DOHH2 (cell line): ENCODE measurements around the gene ARMCX5.

Experiments
- H3F3A ChIP-seq: fragments of 200-600 bp; sonication (generic), shearing (Covaris generic); 2 replicates; pipeline ENCODE4 v1.6.0; 2016; ENCODE audit warnings: antibody characterized with exemption, mild to moderate bottlenecking; ENCODE audit not compliant: control insufficient read depth, insufficient read depth
- H3K27ac ChIP-seq: fragments of 200-600 bp; sonication (generic); 2 replicates; pipeline ENCODE4 v1.5.1; 2014; ENCODE audit warnings: low read depth, mild to moderate bottlenecking, low read length, moderate library complexity
- H3K27me3 ChIP-seq: fragments of 200-600 bp; sonication (generic); 2 replicates; pipeline ENCODE4 v1.6.1; 2014; ENCODE audit warnings: mild to moderate bottlenecking, low read length, mixed read lengths; ENCODE audit not compliant: control insufficient read depth
- H3K36me3 ChIP-seq: fragments of 200-600 bp; sonication (generic); 2 replicates; pipeline ENCODE4 v1.6.1; 2014; ENCODE audit warnings: mild to moderate bottlenecking, low read length, moderate library complexity, mixed read lengths; ENCODE audit not compliant: control insufficient read depth
- H3K4me1 ChIP-seq: fragments of 200-600 bp; sonication (generic); 2 replicates; pipeline ENCODE4 v1.6.1; 2014; ENCODE audit warnings: mild to moderate bottlenecking, low read length, mixed read lengths; ENCODE audit not compliant: control insufficient read depth
- H3K4me2 ChIP-seq: fragments of 200-600 bp; sonication (generic); 2 replicates; pipeline ENCODE4 v1.6.0; 2014; ENCODE audit warnings: mild to moderate bottlenecking, low read length, moderate library complexity
- H3K4me3 ChIP-seq: fragments of 200-600 bp; sonication (generic); 2 replicates; pipeline ENCODE4 v1.5.1; 2014; ENCODE audit warnings: mild to moderate bottlenecking, low read length, mixed read lengths
- H3K79me2 ChIP-seq: fragments of 200-600 bp; sonication (generic); 2 replicates; pipeline ENCODE4 v1.6.1; 2014; ENCODE audit warnings: mild to moderate bottlenecking, low read length, mixed read lengths; ENCODE audit not compliant: control insufficient read depth
- H3K9me2 ChIP-seq: fragments of 200-600 bp; sonication (generic); replicated peaks from 2 replicates; pipeline ENCODE4 v1.6.1; 2014; ENCODE audit warnings: mild to moderate bottlenecking, low read length, mixed read lengths; ENCODE audit not compliant: control insufficient read depth
- H3K9me3 ChIP-seq: fragments of 200-600 bp; sonication (generic); 2 replicates; pipeline ENCODE4 v1.6.1; 2014; ENCODE audit warnings: antibody characterized with exemption, low read length, mixed read lengths; ENCODE audit not compliant: control insufficient read depth, insufficient read depth
- H4K20me1 ChIP-seq: fragments of 200-600 bp; sonication (generic); 2 replicates; pipeline ENCODE4 v1.6.0; 2014; ENCODE audit warnings: low read depth, mild to moderate bottlenecking, antibody characterized with exemption, low read length, moderate library complexity; ENCODE audit not compliant: control insufficient read depth, insufficient read depth
- CTCF ChIP-seq: fragments of 200-600 bp; sonication (generic); IDR thresholded peaks from one replicate; pipeline ENCODE4 v1.5.1; 2014; ENCODE audit warnings: antibody characterized with exemption, mild to moderate bottlenecking, low read depth, low read length; ENCODE audit not compliant: poor library complexity, severe bottlenecking
- EZH2phosphoT487 ChIP-seq: fragments of 200-600 bp; sonication (generic); IDR thresholded peaks from 2 replicates; pipeline ENCODE4 v1.6.1; 2017; ENCODE audit warnings: borderline replicate concordance, mild to moderate bottlenecking, antibody characterized with exemption, low read length, moderate library complexity, mixed read lengths

The ARMCX5 gene

GRCh38 chrX:102627640-102628039 lies 28.3 kb downstream of the ARMCX5 start:
- Histone ChIP-seq H3K27me3 (no peaks in the 10 kb centered on the region), H3K4me2 (no peak overlapping the region)

GRCh38 chrX:102637561-102637960 lies 38.2 kb downstream of the ARMCX5 start:
- Histone ChIP-seq H3F3A (no peaks in the 10 kb centered on the region), H3K9me2 (no peaks in the 10 kb centered on the region), H3K27me3 (no peaks in the 10 kb centered on the region), H3K4me3 (no peak overlapping the region), H3K79me2 (no peaks in the 10 kb centered on the region), H3K27ac (no peak overlapping the region), H3K4me2 (no peak overlapping the region), H3K9me3 (no peaks in the 10 kb centered on the region), H3K4me1 (no peaks in the 10 kb centered on the region), H4K20me1 (no peaks in the 10 kb centered on the region), H3K36me3 (no peaks in the 10 kb centered on the region)
- TF ChIP-seq EZH2phosphoT487: no peak
- TF ChIP-seq CTCF: no peak

More at GRCh38 chrX:102627640-102628039, 28.3 kb downstream of the ARMCX5 start:
- H3K79me2 ChIP-seq: no peaks in the 10 kb centered on the region
- no peaks in the 10 kb centered on the region for H3F3A ChIP-seq
- H3K4me3 ChIP-seq: no peak overlapping the region
- no peak for TF ChIP-seq EZH2phosphoT487
- no peaks in the 10 kb centered on the region for H3K9me3 ChIP-seq
- H3K36me3 ChIP-seq: no peaks in the 10 kb centered on the region
- no peaks in the 10 kb centered on the region for H4K20me1 ChIP-seq
- H3K4me1 ChIP-seq: no peaks in the 10 kb centered on the region
- no peaks in the 10 kb centered on the region for H3K9me2 ChIP-seq
- no peak overlapping the region for H3K27ac ChIP-seq

GRCh38 chrX:102650903-102651241 lies 51.6 kb downstream of the ARMCX5 start:
- Histone ChIP-seq H3F3A (no peaks in the 10 kb centered on the region), H3K79me2 (no peaks in the 10 kb centered on the region), H3K4me2 (no peak overlapping the region), H3K4me1 (no peaks in the 10 kb centered on the region), H3K4me3 (no peak overlapping the region), H3K27ac (no peak overlapping the region), H4K20me1 (no peaks in the 10 kb centered on the region), H3K9me2 (no peaks in the 10 kb centered on the region), H3K27me3 (no peaks in the 10 kb centered on the region), H3K36me3 (no peaks in the 10 kb centered on the region), H3K9me3 (no peaks in the 10 kb centered on the region)
- TF ChIP-seq CTCF (no peak), EZH2phosphoT487 (no peak)

DNA sequence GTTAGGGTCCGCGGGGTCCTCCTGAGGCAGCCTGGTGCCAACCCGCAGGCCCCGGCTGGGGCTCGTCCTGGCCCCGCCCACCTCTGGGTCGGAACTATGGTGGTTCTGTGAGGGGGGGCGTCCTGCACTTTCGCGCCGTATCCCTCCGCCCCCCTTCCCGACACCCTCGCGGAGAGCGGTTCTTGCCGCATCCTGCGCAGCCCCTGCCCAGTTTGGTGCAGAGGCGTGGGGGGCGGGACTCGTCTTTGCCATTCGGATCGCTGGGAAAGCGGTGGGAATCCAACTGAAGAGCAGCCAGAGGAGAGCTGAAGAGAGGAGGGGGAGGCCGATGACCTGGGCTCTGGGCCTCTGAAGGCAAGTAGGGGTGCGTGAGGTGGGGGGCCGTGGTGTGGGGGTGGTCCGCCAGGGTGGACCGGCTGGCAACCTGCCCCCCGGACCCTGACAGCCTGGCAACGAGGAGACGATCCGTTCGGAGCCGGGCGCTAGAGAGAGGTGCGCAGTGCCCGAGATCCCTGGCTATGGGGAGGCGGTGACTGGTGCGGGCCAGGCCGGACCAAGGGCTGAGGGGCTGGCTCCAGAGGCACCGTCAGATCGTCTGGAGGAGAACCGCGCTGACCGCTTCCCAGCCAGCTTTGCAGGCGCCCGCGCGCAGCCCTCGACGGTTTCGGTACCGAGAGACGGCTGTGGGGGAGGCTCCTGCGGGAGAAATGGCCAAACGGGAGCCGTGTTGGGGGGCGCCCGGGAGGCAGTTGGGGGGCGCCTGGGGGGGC lies 52.1 kb downstream of the ARMCX5 start, which contains the start of gene GPRASP1:
TSS of gene GPRASP1 (plus strand) at position 242 of the 770 bp plus-strand sequence. CDS start 2,431 bp downstream, outside the sequence.
- no peaks in the 10 kb centered on the region for H3F3A ChIP-seq
- TF ChIP-seq EZH2phosphoT487: no peak
- TF ChIP-seq CTCF: no peak
- H3K9me2 ChIP-seq: no peaks in the 10 kb centered on the region
- H3K4me1 ChIP-seq: no peaks in the 10 kb centered on the region
- no peaks in the 10 kb centered on the region for H3K36me3 ChIP-seq
- H3K9me3 ChIP-seq: no peaks in the 10 kb centered on the region
- H3K27ac ChIP-seq: no peak within 1 kb of the TSS
- H4K20me1 ChIP-seq: no peaks in the 10 kb centered on the region
- H3K27me3 ChIP-seq: no peaks in the 10 kb centered on the region
- H3K4me3 ChIP-seq: no peak within 1 kb of the TSS
- H3K79me2 ChIP-seq: no peaks in the 10 kb centered on the region
- H3K4me2 ChIP-seq: no peak within 1 kb of the TSS
